Ishikawa (cell line): ENCODE measurements around the gene NEU4.

ENCODE experiments used
- CEBPB ChIP-seq: IDR thresholded peaks from 2 replicates; pipeline ENCODE4 v1.6.1; 2012
- EGR1 ChIP-seq: IDR thresholded peaks from 2 replicates; pipeline ENCODE4 v1.6.1; 2012
- EP300 ChIP-seq: IDR thresholded peaks from 2 replicates; pipeline ENCODE4 v1.6.1; 2012; ENCODE audit warnings: borderline replicate concordance
- FOXM1 ChIP-seq: IDR thresholded peaks from 2 replicates; pipeline ENCODE4 v1.6.1; 2012; ENCODE audit warnings: low read depth, borderline replicate concordance
- RAD21 ChIP-seq: IDR thresholded peaks from 2 replicates; pipeline ENCODE4 v1.6.1; 2012; ENCODE audit warnings: low read depth
- TAF1 ChIP-seq: IDR thresholded peaks from 2 replicates; pipeline ENCODE4 v1.6.1; 2012; ENCODE audit warnings: low read depth, mild to moderate bottlenecking
- TCF12 ChIP-seq: IDR thresholded peaks from 2 replicates; pipeline ENCODE4 v1.6.1; 2012; ENCODE audit warnings: low read depth
- YY1 ChIP-seq: IDR thresholded peaks from 2 replicates; pipeline ENCODE4 v1.6.1; 2012; ENCODE audit warnings: low read depth
- TF ChIP-seq, protein P1 (sequence below): IDR thresholded peaks from 2 replicates; pipeline ENCODE4 v1.6.1; 2012
- TF ChIP-seq, protein P2 (sequence below): IDR thresholded peaks from 2 replicates; pipeline ENCODE4 v1.6.1; 2012; ENCODE audit warnings: low read depth, mild to moderate bottlenecking

DNA sequence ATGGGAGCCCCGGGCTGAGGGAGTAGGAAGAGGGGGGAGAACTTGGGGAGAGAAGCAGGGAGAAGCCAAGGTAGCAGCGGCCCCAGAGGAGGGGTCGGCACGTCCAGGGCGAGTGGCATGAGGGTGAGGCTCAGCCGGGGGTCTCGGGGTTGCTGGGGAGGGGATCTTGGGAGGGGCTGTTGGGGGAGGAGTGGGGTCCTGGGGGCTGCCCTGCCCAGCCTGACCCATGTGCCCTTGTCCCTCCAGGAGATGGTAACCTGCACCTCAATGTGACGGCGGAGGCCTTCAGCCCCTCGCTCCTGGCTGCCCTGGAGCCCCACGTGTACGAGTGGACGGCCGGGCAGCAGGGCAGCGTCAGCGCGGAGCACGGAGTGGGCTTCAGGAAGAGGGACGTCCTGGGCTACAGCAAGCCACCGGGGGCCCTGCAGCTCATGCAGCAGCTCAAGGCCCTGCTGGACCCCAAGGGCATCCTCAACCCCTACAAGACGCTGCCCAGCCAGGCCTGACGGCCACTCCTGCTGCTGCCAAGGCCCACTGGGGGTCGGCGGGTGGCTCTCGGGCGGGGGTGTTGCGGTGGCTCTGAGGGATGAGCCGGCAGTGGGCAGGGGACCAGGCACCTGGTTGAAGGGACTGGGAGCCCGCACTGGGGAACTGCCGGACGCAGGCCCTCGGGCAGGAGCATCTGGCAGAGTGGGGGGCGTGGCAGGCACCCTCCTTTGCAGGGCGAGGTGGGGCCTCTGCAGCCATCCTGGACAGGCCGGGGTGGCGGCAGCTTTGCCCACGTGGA is 41.3 kb upstream of the NEU4 start:
- TF ChIP-seq YY1 (no peak), TAF1 (no peak), RAD21 (no peak), EP300 (no peak), CEBPB (no peak), FOXM1 (no peak), TCF12 (no peak), EGR1 (no peak)
- TF ChIP-seq, protein P1, sequence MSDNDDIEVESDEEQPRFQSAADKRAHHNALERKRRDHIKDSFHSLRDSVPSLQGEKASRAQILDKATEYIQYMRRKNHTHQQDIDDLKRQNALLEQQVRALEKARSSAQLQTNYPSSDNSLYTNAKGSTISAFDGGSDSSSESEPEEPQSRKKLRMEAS: no peak
- TF ChIP-seq, protein P2, sequence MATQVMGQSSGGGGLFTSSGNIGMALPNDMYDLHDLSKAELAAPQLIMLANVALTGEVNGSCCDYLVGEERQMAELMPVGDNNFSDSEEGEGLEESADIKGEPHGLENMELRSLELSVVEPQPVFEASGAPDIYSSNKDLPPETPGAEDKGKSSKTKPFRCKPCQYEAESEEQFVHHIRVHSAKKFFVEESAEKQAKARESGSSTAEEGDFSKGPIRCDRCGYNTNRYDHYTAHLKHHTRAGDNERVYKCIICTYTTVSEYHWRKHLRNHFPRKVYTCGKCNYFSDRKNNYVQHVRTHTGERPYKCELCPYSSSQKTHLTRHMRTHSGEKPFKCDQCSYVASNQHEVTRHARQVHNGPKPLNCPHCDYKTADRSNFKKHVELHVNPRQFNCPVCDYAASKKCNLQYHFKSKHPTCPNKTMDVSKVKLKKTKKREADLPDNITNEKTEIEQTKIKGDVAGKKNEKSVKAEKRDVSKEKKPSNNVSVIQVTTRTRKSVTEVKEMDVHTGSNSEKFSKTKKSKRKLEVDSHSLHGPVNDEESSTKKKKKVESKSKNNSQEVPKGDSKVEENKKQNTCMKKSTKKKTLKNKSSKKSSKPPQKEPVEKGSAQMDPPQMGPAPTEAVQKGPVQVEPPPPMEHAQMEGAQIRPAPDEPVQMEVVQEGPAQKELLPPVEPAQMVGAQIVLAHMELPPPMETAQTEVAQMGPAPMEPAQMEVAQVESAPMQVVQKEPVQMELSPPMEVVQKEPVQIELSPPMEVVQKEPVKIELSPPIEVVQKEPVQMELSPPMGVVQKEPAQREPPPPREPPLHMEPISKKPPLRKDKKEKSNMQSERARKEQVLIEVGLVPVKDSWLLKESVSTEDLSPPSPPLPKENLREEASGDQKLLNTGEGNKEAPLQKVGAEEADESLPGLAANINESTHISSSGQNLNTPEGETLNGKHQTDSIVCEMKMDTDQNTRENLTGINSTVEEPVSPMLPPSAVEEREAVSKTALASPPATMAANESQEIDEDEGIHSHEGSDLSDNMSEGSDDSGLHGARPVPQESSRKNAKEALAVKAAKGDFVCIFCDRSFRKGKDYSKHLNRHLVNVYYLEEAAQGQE: no peak
